Gastrocnemius medialis (tissue), 4 donors: ENCODE data around the gene MEX3A. TPM values are rescaled to one million over a fixed set of nuclear protein-coding genes. Genes with fewer than 3 reads are reported as not detected.
A peak's percentile ranks its signal among the peaks of the same experiment; 100 is the strongest.

Experiments
- ATAC-seq, 2 donors: fragments of 150-250 bp; one replicate each; pipeline ENCODE4 v1.9.1; 2016
- DNase-seq, 2 donors: peaks; one replicate each; pipeline ENCODE4 v3.0.0-alpha.2; 2019
- H3K27ac ChIP-seq, 4 donors: fragments of 200-600 bp; sonication (generic); 1 replicate in 1 of 4; 2 replicates in 3 of 4; pipeline ENCODE4 v1.5.1; 2016 to 2018; ENCODE audit warnings: mild to moderate bottlenecking in 2 of 4, moderate library complexity in 1 of 4
- H3K27me3 ChIP-seq, 3 donors: fragments of 200-600 bp; sonication (generic) in 2 of 3; 1 replicate in 1 of 3; 2 replicates in 2 of 3; pipeline versions ENCODE4 v1.5.1 to v1.6.0; 2016 to 2019; ENCODE audit warnings: mild to moderate bottlenecking in 1 of 3, moderate library complexity in 1 of 3
- H3K36me3 ChIP-seq, 2 donors: fragments of 200-600 bp; sonication (generic) in 1 of 2; one replicate each; pipeline ENCODE4 v1.5.1; 2017 to 2018
- H3K4me1 ChIP-seq, 2 donors: fragments of 200-600 bp; sonication (generic) in 1 of 2; one replicate each; pipeline ENCODE4 v1.5.1; 2016 to 2017; ENCODE audit warnings: mild to moderate bottlenecking in 2 of 2
- H3K4me3 ChIP-seq, 4 donors: fragments of 200-600 bp; sonication (generic) in 3 of 4; 1 replicate in 1 of 4; 2 replicates in 3 of 4; pipeline ENCODE4 v1.5.1; 2016 to 2019; ENCODE audit warnings: mild to moderate bottlenecking in 2 of 4
- H3K9me3 ChIP-seq, 3 donors: fragments of 200-600 bp; sonication (generic) in 2 of 3; 1 replicate in 1 of 3; 2 replicates in 2 of 3; pipeline ENCODE4 v1.5.1; 2016 to 2019
- POLR2A ChIP-seq, 2 donors: fragments of 450-650 bp; IDR thresholded peaks; one replicate each; pipeline ENCODE4 v1.6.1; 2017; ENCODE audit warnings: antibody characterized with exemption in 2 of 2, mild to moderate bottlenecking in 2 of 2, moderate library complexity in 2 of 2
- in situ Hi-C, 4 donors: fragments of 200-750 bp; cut with MboI; loops; one replicate each; pipeline versions ENCODE4 v1.15.0 to v1.8.0; 2017; ENCODE audit warnings: low sequenced_read_pairs in 4 of 4
- intact Hi-C: fragments of 100-400 bp; cut with DNase I; formaldehyde crosslinking; loops from one replicate; pipeline ENCODE4 v1.15.1; 2023; ENCODE audit warnings: low total_unique reads
- total RNA-seq, 4 donors: library from RNA; depleted of rRNA; stranded (reverse); fragments of >200 nt; gene quantifications; one replicate each; pipeline versions ENCODE4 v1.1.0 to v1.2.3, GENCODE V29; 2016
- TF ChIP-seq, protein P1 (sequence below), 5 experiments: fragments of 450-650 bp in 3 of 5; fragments of 200-600 bp in 2 of 5; sonication (generic) in 2 of 5; IDR thresholded peaks in 4 of 5; conservative IDR thresholded peaks in 1 of 5; 1 replicate in 4 of 5; 2 replicates in 1 of 5; pipeline ENCODE4 v1.5.1; 2016 to 2019; ENCODE audit warnings: antibody characterized with exemption in 5 of 5, mild to moderate bottlenecking in 3 of 5, moderate library complexity in 3 of 5

The MEX3A gene
- total RNA-seq, 4 donors from 2014 or later = not detected

DNA sequence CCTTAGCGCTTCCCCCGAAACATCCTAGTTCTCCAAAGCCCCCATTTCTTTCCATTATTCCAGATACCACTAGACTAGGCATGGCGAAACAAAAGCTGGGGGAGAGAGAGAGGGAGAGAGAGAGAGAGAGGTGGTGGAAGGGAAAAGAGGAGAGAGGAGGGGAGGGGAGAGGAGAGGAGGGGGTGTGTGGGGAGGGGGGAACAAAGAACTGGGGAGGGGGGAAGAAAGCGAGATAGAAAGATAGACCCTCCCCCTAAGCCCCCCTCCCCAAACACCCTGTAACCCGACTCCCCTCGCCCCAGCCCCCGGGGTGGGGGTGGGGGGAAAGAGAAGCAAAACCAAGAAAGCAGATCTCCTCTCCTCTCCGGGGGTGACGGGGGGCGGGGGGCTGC, 352 bp downstream of the MEX3A start:
- DNase-seq = no peak
- TF ChIP-seq, protein P1, sequence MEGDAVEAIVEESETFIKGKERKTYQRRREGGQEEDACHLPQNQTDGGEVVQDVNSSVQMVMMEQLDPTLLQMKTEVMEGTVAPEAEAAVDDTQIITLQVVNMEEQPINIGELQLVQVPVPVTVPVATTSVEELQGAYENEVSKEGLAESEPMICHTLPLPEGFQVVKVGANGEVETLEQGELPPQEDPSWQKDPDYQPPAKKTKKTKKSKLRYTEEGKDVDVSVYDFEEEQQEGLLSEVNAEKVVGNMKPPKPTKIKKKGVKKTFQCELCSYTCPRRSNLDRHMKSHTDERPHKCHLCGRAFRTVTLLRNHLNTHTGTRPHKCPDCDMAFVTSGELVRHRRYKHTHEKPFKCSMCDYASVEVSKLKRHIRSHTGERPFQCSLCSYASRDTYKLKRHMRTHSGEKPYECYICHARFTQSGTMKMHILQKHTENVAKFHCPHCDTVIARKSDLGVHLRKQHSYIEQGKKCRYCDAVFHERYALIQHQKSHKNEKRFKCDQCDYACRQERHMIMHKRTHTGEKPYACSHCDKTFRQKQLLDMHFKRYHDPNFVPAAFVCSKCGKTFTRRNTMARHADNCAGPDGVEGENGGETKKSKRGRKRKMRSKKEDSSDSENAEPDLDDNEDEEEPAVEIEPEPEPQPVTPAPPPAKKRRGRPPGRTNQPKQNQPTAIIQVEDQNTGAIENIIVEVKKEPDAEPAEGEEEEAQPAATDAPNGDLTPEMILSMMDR (IDR thresholded peaks at IDR 0.05 in 4 of 5, conservative IDR thresholded peaks at IDR 0.05 in 1 of 5) = no peak
- TF ChIP-seq POLR2A (IDR thresholded peaks at IDR 0.05) = no peak
- Histone ChIP-seq H3K36me3 (no peaks in the 10 kb centered on the region), H3K27ac (no peak overlapping the region), H3K27me3 (peaks cover 0 to 5% (median 0%) of the 10 kb centered on the region in 3 donors), H3K9me3 (no peaks in the 10 kb centered on the region), H3K4me1 (peaks cover 3 to 14% of the 10 kb centered on the region in 2 donors), H3K4me3 (peak overlapping the region; percentile 81 to 95 (median 87))
- intact Hi-C loops = no loop called here
- in situ Hi-C loops = no loop called here
- ATAC-seq = no peak

DNA sequence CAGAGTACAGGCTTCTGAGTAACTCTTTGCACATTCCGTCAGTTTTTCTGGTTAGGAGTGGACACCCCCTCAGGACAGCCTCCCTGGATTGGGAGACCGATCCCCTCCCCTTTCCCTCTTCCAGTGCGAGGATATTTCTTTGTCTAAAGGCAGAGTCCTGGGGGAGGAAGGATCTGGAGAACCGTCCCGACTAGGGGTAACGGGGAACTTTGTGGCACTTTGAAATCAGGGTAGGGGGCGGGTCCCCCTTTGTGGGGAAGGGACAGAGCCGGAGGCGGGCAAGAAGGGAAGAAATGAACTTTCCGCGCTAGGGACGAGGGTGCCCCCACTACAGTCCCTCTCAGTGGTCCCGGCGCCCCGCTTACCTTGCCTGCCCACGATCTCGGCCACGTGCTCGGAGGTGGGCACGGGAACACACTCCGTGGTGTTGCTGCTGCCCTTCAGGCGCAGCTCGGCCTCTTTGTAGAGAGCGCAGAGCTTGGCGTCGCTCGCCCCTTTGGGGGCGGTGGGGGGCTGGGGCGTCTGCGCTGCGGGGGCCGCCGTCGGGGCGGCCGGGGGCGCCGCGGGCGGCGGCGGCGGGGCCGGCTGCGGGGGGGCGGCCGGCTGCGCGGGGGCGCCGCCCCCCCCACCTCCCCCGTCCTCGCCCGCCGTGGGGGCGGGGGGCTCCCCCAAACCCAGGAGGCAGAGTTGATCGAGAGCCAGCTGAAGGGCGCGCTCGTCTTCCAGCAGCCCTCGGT, 917 bp downstream of the MEX3A start:
- Histone ChIP-seq H3K4me3 (peak overlapping the region; percentile 81 to 95 (median 87)), H3K27ac (no peak overlapping the region), H3K36me3 (no peaks in the 10 kb centered on the region), H3K27me3 (peaks cover 0 to 5% (median 0%) of the 10 kb centered on the region in 3 donors), H3K4me1 (peaks cover 3 to 14% of the 10 kb centered on the region in 2 donors), H3K9me3 (no peaks in the 10 kb centered on the region)
- ATAC-seq = no peak
- TF ChIP-seq, protein P1 (IDR thresholded peaks at IDR 0.05 in 4 of 5, conservative IDR thresholded peaks at IDR 0.05 in 1 of 5) = no peak
- TF ChIP-seq POLR2A (IDR thresholded peaks at IDR 0.05) = no peak
- in situ Hi-C loops = no loop called here
- intact Hi-C loops = no loop called here
- DNase-seq = no peak

DNA sequence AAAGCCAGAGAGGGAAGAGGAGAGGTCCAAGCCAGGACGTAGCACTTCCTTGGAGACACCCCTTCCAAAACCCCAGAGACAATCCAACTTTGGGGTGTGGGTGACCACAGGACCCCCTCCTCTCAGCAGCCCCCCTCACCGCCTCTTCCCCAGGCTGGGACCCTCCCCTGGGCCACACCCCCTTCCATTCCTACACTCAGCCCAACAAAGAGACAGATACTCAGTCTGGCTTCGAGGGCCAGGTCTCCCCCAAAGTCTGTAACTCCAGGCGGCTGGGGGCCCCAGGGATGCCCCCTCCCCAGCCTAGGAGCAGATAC, 1.4 kb downstream of the MEX3A start:
- no peak overlapping the region for H3K27ac ChIP-seq
- intact Hi-C loops = no loop called here
- no peak overlapping the region for H3K4me3 ChIP-seq
- H3K27me3 ChIP-seq = peaks cover 0 to 5% (median 0%) of the 10 kb centered on the region in 3 donors
- TF ChIP-seq, protein P1 (IDR thresholded peaks at IDR 0.05 in 4 of 5, conservative IDR thresholded peaks at IDR 0.05 in 1 of 5) = no peak
- TF ChIP-seq POLR2A (IDR thresholded peaks at IDR 0.05) = no peak
- in situ Hi-C loops = no loop called here
- no peak for ATAC-seq
- no peak for DNase-seq
- peaks cover 3 to 14% of the 10 kb centered on the region in 2 donors for H3K4me1 ChIP-seq
- no peaks in the 10 kb centered on the region for H3K36me3 ChIP-seq
- H3K9me3 ChIP-seq = no peaks in the 10 kb centered on the region

DNA sequence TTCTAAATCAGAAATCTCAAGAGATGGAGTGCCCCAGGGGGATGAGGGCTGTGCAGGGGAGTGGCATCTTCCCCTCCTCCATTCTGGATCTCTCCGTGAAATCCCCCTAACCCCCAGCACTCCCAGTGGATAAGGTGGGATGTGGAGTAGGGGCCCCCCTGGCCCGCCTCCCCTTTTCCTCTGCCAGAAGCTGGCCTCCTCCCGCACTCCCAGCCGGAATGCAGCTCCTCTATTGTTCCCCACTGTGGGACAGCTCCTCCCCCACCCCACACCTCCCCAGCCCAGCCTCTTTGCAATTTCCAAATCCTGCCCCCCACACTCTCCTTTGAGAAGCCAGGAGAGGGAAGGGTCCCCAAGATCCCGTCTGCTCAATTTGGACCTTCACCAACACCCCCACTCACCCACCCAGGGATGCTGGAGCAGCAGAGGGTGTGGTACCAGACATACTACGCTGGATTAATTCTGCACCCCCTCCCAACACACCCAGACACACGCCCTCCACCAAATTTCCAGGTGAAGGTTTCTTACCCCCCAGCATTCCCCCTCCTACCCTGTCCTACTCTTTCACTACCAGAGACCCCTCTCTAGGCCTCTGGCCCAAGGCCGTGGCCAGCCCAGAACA, 1.9 kb downstream of the MEX3A start:
- H3K9me3 ChIP-seq = no peaks in the 10 kb centered on the region
- H3K4me3 ChIP-seq = no peak overlapping the region
- ATAC-seq (no peak), DNase-seq (no peak)
- H3K36me3 ChIP-seq = no peaks in the 10 kb centered on the region
- H3K27me3 ChIP-seq = peaks cover 0 to 5% (median 0%) of the 10 kb centered on the region in 3 donors
- intact Hi-C loops = no loop called here
- H3K27ac ChIP-seq = no peak overlapping the region
- in situ Hi-C loops = no loop called here
- peaks cover 6 to 14% of the 10 kb centered on the region in 2 donors for H3K4me1 ChIP-seq
- TF ChIP-seq, protein P1 (IDR thresholded peaks at IDR 0.05 in 4 of 5, conservative IDR thresholded peaks at IDR 0.05 in 1 of 5) = no peak
- TF ChIP-seq POLR2A (IDR thresholded peaks at IDR 0.05) = no peak
